Endothelial cell of umbilical vein (primary cell): ENCODE measurements around the gene WDR31. TPM values are rescaled to one million over a fixed set of nuclear protein-coding genes. Genes with fewer than 3 reads are reported as not detected.
"Not testable (repeated sequence)": the region's sequence is repeated elsewhere in the genome, so short reads cannot be mapped to it uniquely, and the experiment has no call there.

Experiments
- BruUV-seq: library from RNA; stranded (reverse); fragments of 400-500 nt; replicated peaks from 2 replicates; lab custom pipeline; 2021; lab: Mats Ljungman, UMichigan
- CTCF ChIA-PET: fragments of 300-600, 350-600 bp; sonication (Branson Sonifier 250); formaldehyde crosslinking; loops from one replicate; lab custom pipeline; 2021; ENCODE audit warnings: antibody characterized with exemption, inconsistent platforms; lab: Charles Lee
- POLR2A ChIA-PET: fragments of 300-600, 350-600 bp; sonication (Branson Sonifier 250); formaldehyde crosslinking; loops from one replicate; lab custom pipeline; 2021; ENCODE audit warnings: antibody characterized with exemption, inconsistent platforms; lab: Charles Lee
- DNase-seq: peaks from one replicate; pipeline ENCODE4 v3.0.0-alpha.2; 2011; ENCODE audit warnings: low read depth, low spot score
- FAIRE-seq: peaks from 2 replicates; lab custom pipeline; 2011; peaks lifted over from hg19 to GRCh38; lab: Jason Lieb, UNC
- H2AFZ ChIP-seq: 2 replicates; pipeline ENCODE4 v1.6.0; 2012; ENCODE audit warnings: low read depth, low read length, control low read depth, inconsistent platforms
- H3K27ac ChIP-seq: 2 replicates; pipeline ENCODE4 v1.5.1; 2011; ENCODE audit warnings: low read depth, mild to moderate bottlenecking, control low read depth, low read length, moderate library complexity; ENCODE audit not compliant: insufficient read depth
- H3K27me3 ChIP-seq, 2 experiments: 2 replicates each; pipeline versions ENCODE4 v1.6.0 to v1.6.1; 2011; ENCODE audit warnings: low read length in 2 of 2, mixed read lengths in 1 of 2; ENCODE audit not compliant: control insufficient read depth in 2 of 2, insufficient read depth in 2 of 2
- H3K36me3 ChIP-seq, 2 experiments: 2 replicates in 1 of 2; 3 replicates in 1 of 2; pipeline ENCODE4 v1.5.1; 2011; ENCODE audit warnings: low read length in 2 of 2, mild to moderate bottlenecking in 1 of 2, moderate library complexity in 1 of 2; ENCODE audit not compliant: control insufficient read depth in 2 of 2, insufficient read depth in 2 of 2; ENCODE audit errors: extremely low read depth in 1 of 2
- H3K4me1 ChIP-seq: 3 replicates; pipeline ENCODE4 v1.5.1; 2011; ENCODE audit warnings: mild to moderate bottlenecking, low read length; ENCODE audit not compliant: control insufficient read depth, insufficient read depth; ENCODE audit errors: extremely low read depth
- H3K4me2 ChIP-seq: 2 replicates; pipeline ENCODE4 v1.6.1; 2011; ENCODE audit warnings: low read length, control low read depth, mixed read lengths; ENCODE audit not compliant: insufficient read depth
- H3K4me3 ChIP-seq, 3 experiments: fragments of 200-600 bp in 1 of 3; sonication (generic), shearing (Covaris generic) in 1 of 3; replicated peaks in 1 of 3; 2 replicates each; pipeline ENCODE4 v1.5.1; 2011 to 2016; ENCODE audit warnings: control low read depth in 3 of 3, low read length in 3 of 3, mild to moderate bottlenecking in 2 of 3, inconsistent platforms in 1 of 3, low read depth in 1 of 3, moderate library complexity in 1 of 3; ENCODE audit not compliant: insufficient read depth in 1 of 3
- H3K79me2 ChIP-seq: 2 replicates; pipeline ENCODE4 v1.6.0; 2012; ENCODE audit warnings: low read length, inconsistent platforms; ENCODE audit not compliant: control insufficient read depth, insufficient read depth
- H3K9ac ChIP-seq: replicated peaks from 2 replicates; pipeline ENCODE3; 2011; ENCODE audit warnings: low read length, control low read depth; ENCODE audit not compliant: insufficient read depth; ENCODE audit errors: extremely low read depth
- H3K9me1 ChIP-seq: replicated peaks from 3 replicates; pipeline ENCODE4 v1.6.0; 2011; ENCODE audit warnings: mild to moderate bottlenecking, low read length; ENCODE audit not compliant: control insufficient read depth, insufficient read depth; ENCODE audit errors: extremely low read depth
- H3K9me3 ChIP-seq: replicated peaks from 2 replicates; pipeline ENCODE4 v1.5.1; 2012; ENCODE audit warnings: low read length, inconsistent platforms; ENCODE audit not compliant: control insufficient read depth, insufficient read depth
- H4K20me1 ChIP-seq: replicated peaks from 2 replicates; pipeline ENCODE3; 2011; ENCODE audit warnings: mild to moderate bottlenecking, low read length; ENCODE audit not compliant: control insufficient read depth, insufficient read depth; ENCODE audit errors: extremely low read depth
- CTCF ChIP-seq, 2 donors: IDR thresholded peaks; 1 replicate in 1 of 2; 2 replicates in 1 of 2; pipeline ENCODE4 v1.5.1; 2011; ENCODE audit warnings: low read length in 2 of 2, mild to moderate bottlenecking in 2 of 2, moderate library complexity in 2 of 2, control low read depth in 1 of 2, inconsistent platforms in 1 of 2, low read depth in 1 of 2; ENCODE audit not compliant: insufficient read depth in 1 of 2; ENCODE audit errors: extremely low read depth in 1 of 2
- EZH2 ChIP-seq: IDR thresholded peaks from 2 replicates; pipeline ENCODE4 v1.6.1; 2012; ENCODE audit warnings: borderline replicate concordance, low read depth, mild to moderate bottlenecking, moderate library complexity, low read length, inconsistent platforms; ENCODE audit not compliant: severe bottlenecking
- FOS ChIP-seq: IDR thresholded peaks from 2 replicates; pipeline ENCODE4 v1.6.1; 2011; ENCODE audit warnings: mild to moderate bottlenecking, low read length, moderate library complexity, borderline replicate concordance; ENCODE audit not compliant: insufficient read depth
- GATA2 ChIP-seq: IDR thresholded peaks from 2 replicates; pipeline ENCODE4 v1.7.0; 2011; ENCODE audit warnings: low read depth, mild to moderate bottlenecking, moderate library complexity, mixed read lengths, low read length; ENCODE audit not compliant: insufficient read length, insufficient read depth
- JUN ChIP-seq: IDR thresholded peaks from 2 replicates; pipeline ENCODE4 v1.6.1; 2011; ENCODE audit warnings: borderline replicate concordance, low read depth; ENCODE audit not compliant: insufficient read length, insufficient read depth
- MAX ChIP-seq: IDR thresholded peaks from 2 replicates; pipeline ENCODE4 v1.6.1; 2011; ENCODE audit not compliant: insufficient read depth, insufficient read length
- MYC ChIP-seq: IDR thresholded peaks from one replicate; pipeline ENCODE4 v1.6.1; 2011; ENCODE audit warnings: mild to moderate bottlenecking, low read depth, low read length
- POLR2A ChIP-seq: IDR thresholded peaks from 2 replicates; pipeline ENCODE4 v1.6.1; 2012; ENCODE audit warnings: low read depth, mild to moderate bottlenecking, control low read depth, low read length
- POLR2AphosphoS5 ChIP-seq: IDR thresholded peaks from 2 replicates; pipeline ENCODE4 v1.6.1; 2012; ENCODE audit warnings: low read depth, mild to moderate bottlenecking, control low read depth, low read length, moderate library complexity; ENCODE audit not compliant: insufficient read depth
- dilution Hi-C: fragments of 300-500 bp; cut with MboI; formaldehyde crosslinking; loops from one replicate; pipeline ENCODE4 v1.15.0; 2019; ENCODE audit warnings: low sequenced_read_pairs; ENCODE audit not compliant: extremely low pct_ligation_motif_present
- intact Hi-C: fragments of 100-400 bp; cut with micrococcal nuclease; formaldehyde crosslinking; loops from one replicate; pipeline ENCODE4 v1.10.0; 2022
- polyA plus RNA-seq, 4 experiments: library from polyadenylated mRNA; depleted of rRNA in 3 of 4; stranded (reverse) in 3 of 4; unstranded in 1 of 4; fragments of >200 nt; gene quantifications; 2 replicates each; pipeline versions ENCODE4 v1.2.1 to v1.2.3, GENCODE V29; 2011 to 2012; ENCODE audit warnings: missing spikeins in 1 of 4
- total RNA-seq: library from RNA; stranded (reverse); gene quantifications from 2 replicates; pipeline ENCODE4 v1.2.3, GENCODE V29; 2021

Gene WDR31
- total and polyA plus RNA-seq, 2 donors (not counting 3 experiments of a cell fraction or from before 2014, with no cell fraction given) = 0.22 to 1.00 TPM

- FAIRE-seq (no peak), DNase-seq (no peak)
- TF ChIP-seq FOS = no peak
- no peak for TF ChIP-seq POLR2AphosphoS5
- no peak for TF ChIP-seq EZH2
- no peak for TF ChIP-seq MYC
- no peak for TF ChIP-seq CTCF (IDR thresholded peaks at IDR 0.05; ENCODE audit: extremely low read depth in 1 of 2, insufficient read depth in 1 of 2, low read depth in 1 of 2, low read length in 2 of 2)
- no peak for TF ChIP-seq GATA2
- TF ChIP-seq MAX = no peak
- TF ChIP-seq JUN = no peak
- TF ChIP-seq POLR2A = no peak
- no peaks in the 10 kb centered on the region for H3K4me1 ChIP-seq
- no peaks in the 10 kb centered on the region for H4K20me1 ChIP-seq
- no TSS peak for BruUV-seq
- H3K27ac ChIP-seq = no peak overlapping the region
- H3K4me2 ChIP-seq = no peak overlapping the region
- intact Hi-C loops = no loop called here
- ChIA-PET POLR2A (no interaction called here), CTCF (no interaction called here)
- no peak overlapping the region for H2AFZ ChIP-seq
- H3K79me2 ChIP-seq = no peaks in the 10 kb centered on the region
- no peaks in the 10 kb centered on the region for H3K9me3 ChIP-seq
- no peaks in the 10 kb centered on the region for H3K9me1 ChIP-seq
- H3K27me3 ChIP-seq = no peaks in the 10 kb centered on the region
- no peak overlapping the region for H3K4me3 ChIP-seq
- no peak overlapping the region for H3K9ac ChIP-seq
- no peaks in the 10 kb centered on the region for H3K36me3 ChIP-seq
- dilution Hi-C loops = no loop called here
Observed at GRCh38 chr9:113380869-113381378, 40.8 kb upstream of the WDR31 start.

DNA sequence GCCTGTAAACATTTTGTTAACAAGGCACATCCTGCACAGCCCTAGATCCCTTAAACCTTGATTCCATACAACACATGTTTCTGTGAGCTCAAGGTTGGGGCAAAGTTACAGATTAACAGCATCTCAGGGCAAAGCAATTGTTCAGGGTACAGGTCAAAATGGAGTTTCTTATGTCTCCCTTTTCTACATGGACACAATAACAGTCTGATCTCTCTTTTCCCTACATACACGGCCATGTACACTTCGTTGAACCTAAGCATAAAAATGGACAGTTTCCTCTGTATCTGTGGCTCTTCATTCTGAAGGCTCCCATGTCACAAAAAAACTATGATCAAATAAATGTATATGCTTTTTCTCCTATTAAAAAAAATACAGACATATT is 39.7 kb upstream of the WDR31 start:
- H3K27ac ChIP-seq, H3K9ac ChIP-seq, H2AFZ ChIP-seq, H3K9me3 ChIP-seq, H3K4me2 ChIP-seq, H3K4me3 ChIP-seq, DNase-seq, dilution Hi-C loops, H3K36me3 ChIP-seq, intact Hi-C loops, POLR2A ChIA-PET, H3K79me2 ChIP-seq, CTCF ChIA-PET, FAIRE-seq, H4K20me1 ChIP-seq, H3K27me3 ChIP-seq, H3K9me1 ChIP-seq, H3K4me1 ChIP-seq, BruUV-seq: not testable (repeated sequence)
